ENCODE measurements around the gene LHFPL6. TPM values are rescaled to one million over a fixed set of nuclear protein-coding genes. Genes with fewer than 3 reads are reported as not detected.

Gene LHFPL6
- total and polyA plus RNA-seq, 2 experiments from 2014 or later, result 7.8 to 9.5 TPM

DNA sequence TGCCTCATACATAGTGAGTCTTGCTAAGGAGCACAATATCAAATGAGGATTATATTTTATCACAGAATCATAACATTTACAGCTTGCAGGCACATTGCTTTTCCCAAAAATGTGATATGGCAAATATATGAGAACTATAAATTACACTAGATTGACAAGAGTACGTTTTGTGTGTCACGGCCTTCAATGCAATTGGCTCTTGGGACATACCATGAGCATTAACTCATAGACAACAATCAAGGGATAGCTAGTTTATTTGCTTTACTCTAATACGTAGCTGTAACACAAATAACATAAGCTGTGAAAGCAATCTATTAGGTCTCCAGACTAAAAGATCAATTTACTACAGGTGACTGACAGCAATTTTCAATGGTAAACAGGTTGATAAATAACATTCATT is 17.8 kb downstream of the LHFPL6 start:
- Histone ChIP-seq H3K9me2 (ENCODE audit: insufficient read depth) (no peaks in the 10 kb centered on the region), H2AFZ (no peak overlapping the region), H3K4me1 (ENCODE audit: insufficient read depth) (no peaks in the 10 kb centered on the region), H3F3A (replicated peaks; ENCODE audit: low read depth) (no peaks in the 10 kb centered on the region), H3K27ac (ENCODE audit: low read depth) (no peak overlapping the region), H3K36me3 (ENCODE audit: insufficient read depth) (no peaks in the 10 kb centered on the region), H3K4me3 (no peak overlapping the region), H3K79me2 (replicated peaks; ENCODE audit: insufficient read depth) (no peaks in the 10 kb centered on the region), H4K20me1 (replicated peaks; ENCODE audit: insufficient read depth) (no peaks in the 10 kb centered on the region), H3K27me3 (ENCODE audit: insufficient read depth) (no peaks in the 10 kb centered on the region), H3K4me2 (no peak overlapping the region)
- Mint-ChIP-seq H3K4me1 (peaks cover 15% of the 10 kb centered on the region), H3K9me3 (no peaks in the 10 kb centered on the region), H3K27me3 (ENCODE audit: insufficient read depth, low read depth, poor library complexity) (peaks cover 5% of the 10 kb centered on the region), H3K27ac (no peak overlapping the region), H3K4me3 (no peak overlapping the region), H3K36me3 (ENCODE audit: low read depth) (no peaks in the 10 kb centered on the region)
- TF ChIP-seq EZH2 (IDR thresholded peaks at IDR 0.05; ENCODE audit: low read depth, unreplicated experiment) (no peak), POLR2AphosphoS5 (IDR thresholded peaks at IDR 0.05; ENCODE audit: low read depth) (no peak), STAT1 (IDR thresholded peaks at IDR 0.05; ENCODE audit: unreplicated experiment) (no peak), CREB1 (CRISPR knock-in tag; IDR thresholded peaks at IDR 0.05; ENCODE audit: low read depth) (no peak), ZNF114 (CRISPR knock-in tag; IDR thresholded peaks at IDR 0.05) (no peak), ZNF331 (CRISPR knock-in tag; IDR thresholded peaks at IDR 0.05; ENCODE audit: low read depth) (no peak), JUNB (IDR thresholded peaks at IDR 0.05; ENCODE audit: unreplicated experiment) (no peak), NANOG (IDR thresholded peaks at IDR 0.05; ENCODE audit: borderline replicate concordance) (no peak), EZH2phosphoT487 (IDR thresholded peaks at IDR 0.05; ENCODE audit: unreplicated experiment) (no peak)
- TF ChIP-seq, protein P1, sequence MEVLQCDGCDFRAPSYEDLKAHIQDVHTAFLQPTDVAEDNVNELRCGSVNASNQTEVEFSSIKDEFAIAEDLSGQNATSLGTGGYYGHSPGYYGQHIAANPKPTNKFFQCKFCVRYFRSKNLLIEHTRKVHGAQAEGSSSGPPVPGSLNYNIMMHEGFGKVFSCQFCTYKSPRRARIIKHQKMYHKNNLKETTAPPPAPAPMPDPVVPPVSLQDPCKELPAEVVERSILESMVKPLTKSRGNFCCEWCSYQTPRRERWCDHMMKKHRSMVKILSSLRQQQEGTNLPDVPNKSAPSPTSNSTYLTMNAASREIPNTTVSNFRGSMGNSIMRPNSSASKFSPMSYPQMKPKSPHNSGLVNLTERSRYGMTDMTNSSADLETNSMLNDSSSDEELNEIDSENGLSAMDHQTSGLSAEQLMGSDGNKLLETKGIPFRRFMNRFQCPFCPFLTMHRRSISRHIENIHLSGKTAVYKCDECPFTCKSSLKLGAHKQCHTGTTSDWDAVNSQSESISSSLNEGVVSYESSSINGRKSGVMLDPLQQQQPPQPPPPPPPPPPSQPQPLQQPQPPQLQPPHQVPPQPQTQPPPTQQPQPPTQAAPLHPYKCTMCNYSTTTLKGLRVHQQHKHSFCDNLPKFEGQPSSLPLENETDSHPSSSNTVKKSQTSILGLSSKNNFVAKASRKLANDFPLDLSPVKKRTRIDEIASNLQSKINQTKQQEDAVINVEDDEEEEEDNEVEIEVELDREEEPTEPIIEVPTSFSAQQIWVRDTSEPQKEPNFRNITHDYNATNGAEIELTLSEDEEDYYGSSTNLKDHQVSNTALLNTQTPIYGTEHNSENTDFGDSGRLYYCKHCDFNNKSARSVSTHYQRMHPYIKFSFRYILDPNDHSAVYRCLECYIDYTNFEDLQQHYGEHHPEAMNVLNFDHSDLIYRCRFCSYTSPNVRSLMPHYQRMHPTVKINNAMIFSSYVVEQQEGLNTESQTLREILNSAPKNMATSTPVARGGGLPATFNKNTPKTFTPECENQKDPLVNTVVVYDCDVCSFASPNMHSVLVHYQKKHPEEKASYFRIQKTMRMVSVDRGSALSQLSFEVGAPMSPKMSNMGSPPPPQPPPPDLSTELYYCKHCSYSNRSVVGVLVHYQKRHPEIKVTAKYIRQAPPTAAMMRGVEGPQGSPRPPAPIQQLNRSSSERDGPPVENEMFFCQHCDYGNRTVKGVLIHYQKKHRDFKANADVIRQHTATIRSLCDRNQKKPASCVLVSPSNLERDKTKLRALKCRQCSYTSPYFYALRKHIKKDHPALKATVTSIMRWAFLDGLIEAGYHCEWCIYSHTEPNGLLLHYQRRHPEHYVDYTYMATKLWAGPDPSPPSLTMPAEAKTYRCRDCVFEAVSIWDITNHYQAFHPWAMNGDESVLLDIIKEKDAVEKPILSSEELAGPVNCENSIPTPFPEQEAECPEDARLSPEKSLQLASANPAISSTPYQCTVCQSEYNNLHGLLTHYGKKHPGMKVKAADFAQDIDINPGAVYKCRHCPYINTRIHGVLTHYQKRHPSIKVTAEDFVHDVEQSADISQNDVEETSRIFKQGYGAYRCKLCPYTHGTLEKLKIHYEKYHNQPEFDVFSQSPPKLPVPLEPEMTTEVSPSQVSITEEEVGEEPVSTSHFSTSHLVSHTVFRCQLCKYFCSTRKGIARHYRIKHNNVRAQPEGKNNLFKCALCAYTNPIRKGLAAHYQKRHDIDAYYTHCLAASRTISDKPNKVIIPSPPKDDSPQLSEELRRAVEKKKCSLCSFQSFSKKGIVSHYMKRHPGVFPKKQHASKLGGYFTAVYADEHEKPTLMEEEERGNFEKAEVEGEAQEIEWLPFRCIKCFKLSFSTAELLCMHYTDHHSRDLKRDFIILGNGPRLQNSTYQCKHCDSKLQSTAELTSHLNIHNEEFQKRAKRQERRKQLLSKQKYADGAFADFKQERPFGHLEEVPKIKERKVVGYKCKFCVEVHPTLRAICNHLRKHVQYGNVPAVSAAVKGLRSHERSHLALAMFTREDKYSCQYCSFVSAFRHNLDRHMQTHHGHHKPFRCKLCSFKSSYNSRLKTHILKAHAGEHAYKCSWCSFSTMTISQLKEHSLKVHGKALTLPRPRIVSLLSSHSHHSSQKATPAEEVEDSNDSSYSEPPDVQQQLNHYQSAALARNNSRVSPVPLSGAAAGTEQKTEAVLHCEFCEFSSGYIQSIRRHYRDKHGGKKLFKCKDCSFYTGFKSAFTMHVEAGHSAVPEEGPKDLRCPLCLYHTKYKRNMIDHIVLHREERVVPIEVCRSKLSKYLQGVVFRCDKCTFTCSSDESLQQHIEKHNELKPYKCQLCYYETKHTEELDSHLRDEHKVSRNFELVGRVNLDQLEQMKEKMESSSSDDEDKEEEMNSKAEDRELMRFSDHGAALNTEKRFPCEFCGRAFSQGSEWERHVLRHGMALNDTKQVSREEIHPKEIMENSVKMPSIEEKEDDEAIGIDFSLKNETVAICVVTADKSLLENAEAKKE (CRISPR knock-in tag; IDR thresholded peaks at IDR 0.05), result no peak
- TF ChIP-seq, protein P2, sequence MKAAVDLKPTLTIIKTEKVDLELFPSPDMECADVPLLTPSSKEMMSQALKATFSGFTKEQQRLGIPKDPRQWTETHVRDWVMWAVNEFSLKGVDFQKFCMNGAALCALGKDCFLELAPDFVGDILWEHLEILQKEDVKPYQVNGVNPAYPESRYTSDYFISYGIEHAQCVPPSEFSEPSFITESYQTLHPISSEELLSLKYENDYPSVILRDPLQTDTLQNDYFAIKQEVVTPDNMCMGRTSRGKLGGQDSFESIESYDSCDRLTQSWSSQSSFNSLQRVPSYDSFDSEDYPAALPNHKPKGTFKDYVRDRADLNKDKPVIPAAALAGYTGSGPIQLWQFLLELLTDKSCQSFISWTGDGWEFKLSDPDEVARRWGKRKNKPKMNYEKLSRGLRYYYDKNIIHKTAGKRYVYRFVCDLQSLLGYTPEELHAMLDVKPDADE (IDR thresholded peaks at IDR 0.05), result no peak
- TF ChIP-seq, protein P3, sequence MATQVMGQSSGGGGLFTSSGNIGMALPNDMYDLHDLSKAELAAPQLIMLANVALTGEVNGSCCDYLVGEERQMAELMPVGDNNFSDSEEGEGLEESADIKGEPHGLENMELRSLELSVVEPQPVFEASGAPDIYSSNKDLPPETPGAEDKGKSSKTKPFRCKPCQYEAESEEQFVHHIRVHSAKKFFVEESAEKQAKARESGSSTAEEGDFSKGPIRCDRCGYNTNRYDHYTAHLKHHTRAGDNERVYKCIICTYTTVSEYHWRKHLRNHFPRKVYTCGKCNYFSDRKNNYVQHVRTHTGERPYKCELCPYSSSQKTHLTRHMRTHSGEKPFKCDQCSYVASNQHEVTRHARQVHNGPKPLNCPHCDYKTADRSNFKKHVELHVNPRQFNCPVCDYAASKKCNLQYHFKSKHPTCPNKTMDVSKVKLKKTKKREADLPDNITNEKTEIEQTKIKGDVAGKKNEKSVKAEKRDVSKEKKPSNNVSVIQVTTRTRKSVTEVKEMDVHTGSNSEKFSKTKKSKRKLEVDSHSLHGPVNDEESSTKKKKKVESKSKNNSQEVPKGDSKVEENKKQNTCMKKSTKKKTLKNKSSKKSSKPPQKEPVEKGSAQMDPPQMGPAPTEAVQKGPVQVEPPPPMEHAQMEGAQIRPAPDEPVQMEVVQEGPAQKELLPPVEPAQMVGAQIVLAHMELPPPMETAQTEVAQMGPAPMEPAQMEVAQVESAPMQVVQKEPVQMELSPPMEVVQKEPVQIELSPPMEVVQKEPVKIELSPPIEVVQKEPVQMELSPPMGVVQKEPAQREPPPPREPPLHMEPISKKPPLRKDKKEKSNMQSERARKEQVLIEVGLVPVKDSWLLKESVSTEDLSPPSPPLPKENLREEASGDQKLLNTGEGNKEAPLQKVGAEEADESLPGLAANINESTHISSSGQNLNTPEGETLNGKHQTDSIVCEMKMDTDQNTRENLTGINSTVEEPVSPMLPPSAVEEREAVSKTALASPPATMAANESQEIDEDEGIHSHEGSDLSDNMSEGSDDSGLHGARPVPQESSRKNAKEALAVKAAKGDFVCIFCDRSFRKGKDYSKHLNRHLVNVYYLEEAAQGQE (IDR thresholded peaks at IDR 0.05; ENCODE audit: unreplicated experiment), result no peak
- TF ChIP-seq, protein P4, sequence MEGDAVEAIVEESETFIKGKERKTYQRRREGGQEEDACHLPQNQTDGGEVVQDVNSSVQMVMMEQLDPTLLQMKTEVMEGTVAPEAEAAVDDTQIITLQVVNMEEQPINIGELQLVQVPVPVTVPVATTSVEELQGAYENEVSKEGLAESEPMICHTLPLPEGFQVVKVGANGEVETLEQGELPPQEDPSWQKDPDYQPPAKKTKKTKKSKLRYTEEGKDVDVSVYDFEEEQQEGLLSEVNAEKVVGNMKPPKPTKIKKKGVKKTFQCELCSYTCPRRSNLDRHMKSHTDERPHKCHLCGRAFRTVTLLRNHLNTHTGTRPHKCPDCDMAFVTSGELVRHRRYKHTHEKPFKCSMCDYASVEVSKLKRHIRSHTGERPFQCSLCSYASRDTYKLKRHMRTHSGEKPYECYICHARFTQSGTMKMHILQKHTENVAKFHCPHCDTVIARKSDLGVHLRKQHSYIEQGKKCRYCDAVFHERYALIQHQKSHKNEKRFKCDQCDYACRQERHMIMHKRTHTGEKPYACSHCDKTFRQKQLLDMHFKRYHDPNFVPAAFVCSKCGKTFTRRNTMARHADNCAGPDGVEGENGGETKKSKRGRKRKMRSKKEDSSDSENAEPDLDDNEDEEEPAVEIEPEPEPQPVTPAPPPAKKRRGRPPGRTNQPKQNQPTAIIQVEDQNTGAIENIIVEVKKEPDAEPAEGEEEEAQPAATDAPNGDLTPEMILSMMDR (conservative IDR thresholded peaks at IDR 0.05; ENCODE audit: low read depth in 2 of 2), result no peak
- no peak for DNase-seq (ENCODE audit: low spot score)
- ATAC-seq, result no peak

Data from GM23338 (cell line).